ENCODE data around the gene CADPS2.

DNA sequence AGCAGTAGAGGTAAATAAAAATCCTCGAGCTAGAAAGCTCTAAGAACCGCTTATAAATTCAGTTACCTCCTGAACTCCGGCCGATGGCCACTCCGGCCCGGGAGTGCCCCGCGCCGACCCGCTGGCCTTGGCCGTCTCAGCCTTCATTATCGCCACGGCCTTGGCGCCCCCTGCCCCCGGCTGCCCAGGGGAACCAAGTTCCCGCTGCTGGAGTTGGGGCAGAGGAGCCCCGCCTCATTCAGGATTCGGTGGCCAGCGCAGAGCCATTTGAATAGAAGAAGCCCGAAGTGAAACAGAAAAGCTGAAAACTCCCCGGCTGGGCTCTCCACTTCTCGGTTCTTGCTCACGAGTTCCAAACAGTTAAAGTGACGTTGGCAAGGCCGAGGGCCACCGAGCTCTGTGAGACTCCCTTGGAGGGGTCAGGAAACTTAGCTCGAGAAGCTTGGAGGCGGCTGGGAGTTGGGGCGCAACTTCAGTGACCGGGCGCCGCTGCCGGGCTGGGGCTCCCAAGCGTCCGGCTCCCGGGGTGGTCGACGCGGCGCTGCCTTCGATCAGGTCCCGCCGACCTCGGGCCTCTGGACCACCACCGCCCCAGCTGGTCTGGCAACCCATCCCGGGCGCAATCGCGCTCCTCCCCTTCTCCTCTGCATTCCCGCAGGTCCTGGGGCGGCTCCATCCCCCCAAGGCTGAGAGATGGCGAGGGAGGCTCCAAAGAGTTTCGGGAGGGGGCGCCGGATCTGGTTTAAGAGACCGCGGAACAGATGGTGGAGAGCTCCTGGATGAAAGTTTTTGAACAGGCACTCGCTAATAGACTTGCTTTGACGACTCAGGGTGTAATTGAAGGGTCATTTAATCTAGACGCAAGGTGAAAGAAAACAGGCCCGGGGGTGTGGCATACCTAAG is 575.9 kb downstream of the CADPS2 start:
- TF ChIP-seq, protein P1, sequence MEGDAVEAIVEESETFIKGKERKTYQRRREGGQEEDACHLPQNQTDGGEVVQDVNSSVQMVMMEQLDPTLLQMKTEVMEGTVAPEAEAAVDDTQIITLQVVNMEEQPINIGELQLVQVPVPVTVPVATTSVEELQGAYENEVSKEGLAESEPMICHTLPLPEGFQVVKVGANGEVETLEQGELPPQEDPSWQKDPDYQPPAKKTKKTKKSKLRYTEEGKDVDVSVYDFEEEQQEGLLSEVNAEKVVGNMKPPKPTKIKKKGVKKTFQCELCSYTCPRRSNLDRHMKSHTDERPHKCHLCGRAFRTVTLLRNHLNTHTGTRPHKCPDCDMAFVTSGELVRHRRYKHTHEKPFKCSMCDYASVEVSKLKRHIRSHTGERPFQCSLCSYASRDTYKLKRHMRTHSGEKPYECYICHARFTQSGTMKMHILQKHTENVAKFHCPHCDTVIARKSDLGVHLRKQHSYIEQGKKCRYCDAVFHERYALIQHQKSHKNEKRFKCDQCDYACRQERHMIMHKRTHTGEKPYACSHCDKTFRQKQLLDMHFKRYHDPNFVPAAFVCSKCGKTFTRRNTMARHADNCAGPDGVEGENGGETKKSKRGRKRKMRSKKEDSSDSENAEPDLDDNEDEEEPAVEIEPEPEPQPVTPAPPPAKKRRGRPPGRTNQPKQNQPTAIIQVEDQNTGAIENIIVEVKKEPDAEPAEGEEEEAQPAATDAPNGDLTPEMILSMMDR (IDR thresholded peaks at IDR 0.05) = no peak
- TF ChIP-seq POLR2A (IDR thresholded peaks at IDR 0.05) = no peak

Measured in body of pancreas (tissue), 4 donors.